NCI-H524 (cell line): ENCODE measurements around the gene ANKRD13B.

Experiments used
- DNase-seq, 2 experiments: peaks; one replicate each; lab custom pipeline; 2025; lab: John Stamatoyannopoulos, UW

Gene ANKRD13B

DNA sequence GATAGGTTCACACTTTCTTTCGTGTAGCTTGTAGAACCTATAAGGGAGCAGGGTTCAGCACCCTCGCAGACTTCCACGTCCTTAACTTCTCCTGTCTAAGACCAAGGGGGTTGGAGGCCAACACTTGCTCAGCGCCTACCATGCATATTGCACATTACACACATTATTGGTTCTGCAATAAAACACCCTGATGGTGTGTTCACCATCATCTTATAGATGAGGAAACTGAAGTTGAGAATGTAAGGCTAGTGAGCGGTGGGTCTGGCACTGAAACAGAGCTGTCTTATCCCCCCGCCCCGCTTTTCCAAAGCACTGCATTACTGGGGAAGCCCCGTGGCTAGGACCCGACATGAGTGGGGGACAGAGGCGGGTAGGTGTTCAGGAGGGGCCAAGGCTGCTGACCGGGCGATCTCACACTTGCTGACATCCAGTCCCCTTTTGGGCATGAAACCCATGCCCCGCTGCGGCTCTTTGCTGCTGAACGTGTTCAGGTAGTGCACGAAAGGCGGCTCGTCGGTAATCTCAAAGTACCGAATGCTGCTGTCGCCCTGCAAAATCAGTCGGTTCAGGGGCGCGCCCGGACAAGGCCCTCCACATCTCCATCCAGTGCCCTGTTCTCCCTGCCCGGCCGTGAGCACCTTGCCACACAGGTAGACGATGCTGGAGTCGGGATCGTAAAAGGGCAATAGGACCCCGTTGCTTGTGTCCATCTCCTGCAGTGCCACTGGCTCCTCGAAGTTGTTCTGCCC is 23.5 kb downstream of the ANKRD13B start:
- DNase-seq, result no peak

DNA sequence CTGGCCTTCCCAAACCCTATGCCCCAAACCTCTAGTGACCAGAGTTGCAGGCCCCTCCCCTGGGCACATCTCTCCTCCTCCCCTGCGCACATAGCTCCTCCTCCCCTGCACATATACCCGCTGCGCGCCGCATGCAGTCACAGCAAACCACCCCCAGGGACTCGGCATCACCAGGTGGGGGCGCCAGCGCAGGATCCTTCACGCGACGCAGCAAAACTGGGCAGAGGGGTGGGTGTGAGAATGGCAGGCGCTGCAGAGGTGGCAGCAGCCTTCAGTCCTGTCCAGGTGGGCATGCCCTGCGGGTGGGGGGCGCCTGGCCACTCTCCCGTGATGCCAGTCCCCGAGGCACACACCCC is 24.2 kb downstream of the ANKRD13B start:
- DNase-seq, result peak; percentile 67 to 91

DNA sequence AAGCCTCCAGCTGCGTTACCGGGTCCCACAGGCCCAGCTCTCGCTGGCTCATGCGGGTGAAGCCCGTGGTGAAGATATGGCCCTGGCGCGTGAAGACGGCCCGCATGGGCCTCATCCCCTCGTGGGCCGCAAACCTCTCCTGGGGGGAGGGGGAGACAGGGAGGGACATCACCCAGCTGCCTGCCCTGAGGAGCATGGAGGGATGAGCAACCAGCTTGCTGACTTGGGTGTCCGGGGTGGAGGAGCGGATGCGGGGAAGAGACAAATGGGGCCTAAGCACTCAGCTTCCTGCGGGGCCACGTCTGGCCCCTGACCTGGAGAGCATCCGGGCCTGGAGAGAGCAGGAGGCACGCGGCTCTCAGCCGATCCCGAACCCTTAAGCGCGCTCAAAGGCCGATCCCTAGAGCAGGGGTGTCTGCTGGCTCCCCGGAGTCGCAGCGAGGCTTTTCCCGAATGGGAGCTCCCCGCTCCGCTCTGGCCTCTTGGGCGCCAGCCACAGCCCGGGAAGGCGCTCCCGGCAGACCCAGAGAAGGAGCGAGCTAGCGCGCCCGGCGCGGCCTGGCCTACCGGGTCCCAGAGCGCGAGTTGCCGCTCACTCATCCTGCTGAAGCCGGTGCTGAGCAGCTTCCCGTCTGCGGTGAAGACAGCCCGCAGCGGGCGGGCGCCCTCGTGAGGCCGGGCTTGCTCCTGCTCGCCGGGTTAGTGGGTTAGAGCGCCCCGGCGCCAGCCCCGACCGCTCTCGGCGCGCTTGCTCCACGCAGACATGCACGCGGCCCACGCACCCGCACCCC is 24.7 kb downstream of the ANKRD13B start:
- DNase-seq, result peak; percentile 46 to 76

DNA sequence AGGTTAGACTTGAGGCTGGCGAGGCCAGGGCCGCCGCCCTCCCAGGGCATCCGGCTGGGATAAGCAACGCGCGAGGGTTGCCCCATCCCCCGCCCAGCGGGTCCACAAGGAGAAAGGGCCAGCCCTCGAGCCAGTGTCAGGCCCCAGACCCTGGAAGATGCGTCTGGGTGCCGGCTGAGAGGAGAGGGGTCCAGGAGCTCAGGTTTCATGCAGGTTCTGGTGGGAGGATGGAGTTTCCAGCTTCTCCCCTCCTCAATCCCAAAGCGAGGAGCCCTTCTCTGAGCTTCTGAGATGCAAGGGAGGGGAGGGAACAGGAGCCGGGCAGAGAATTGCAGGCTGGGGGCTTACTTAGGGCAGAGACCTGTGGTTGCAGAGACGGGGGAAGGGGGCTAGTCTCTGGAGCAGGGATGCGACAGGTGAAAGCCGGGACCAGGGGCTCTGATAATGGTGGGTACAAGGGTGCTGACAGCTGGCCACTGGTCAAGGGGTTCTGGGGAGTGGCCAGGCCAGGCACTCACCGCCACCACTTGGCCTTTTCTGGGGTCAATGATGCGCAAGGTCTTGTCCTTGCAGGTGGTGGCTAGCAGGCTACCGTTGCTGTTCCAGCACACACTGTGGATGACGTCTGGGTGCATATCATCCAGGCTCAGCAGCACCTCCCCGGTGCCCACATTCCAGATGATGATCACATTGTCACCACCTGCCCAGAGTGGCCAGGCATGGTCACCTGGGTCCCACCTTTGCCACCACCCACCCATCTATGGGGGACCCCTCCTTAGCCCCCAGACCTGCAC is 25.5 kb downstream of the ANKRD13B start:
- no peak for DNase-seq

DNA sequence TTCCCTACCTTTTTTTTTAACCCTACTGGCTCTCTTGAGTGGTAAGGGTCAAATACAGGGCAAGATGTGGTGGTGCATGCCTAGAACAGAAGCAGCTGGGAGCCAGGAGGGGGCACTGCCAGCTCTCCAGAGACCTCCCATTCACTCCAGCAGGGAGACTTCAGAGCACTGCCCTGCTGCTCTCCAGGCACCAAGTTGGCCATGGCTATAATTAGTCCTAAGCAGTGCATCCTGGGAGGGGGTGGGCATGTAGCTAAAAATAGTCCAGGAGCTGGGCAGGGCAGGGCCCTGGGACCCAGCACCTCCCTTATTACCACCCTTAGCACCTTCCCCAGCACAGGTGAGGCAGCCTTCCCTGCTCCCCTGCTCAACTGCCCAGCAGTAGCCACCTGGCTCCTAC is 26.3 kb downstream of the ANKRD13B start:
- peak; percentile 46 to 66 for DNase-seq

DNA sequence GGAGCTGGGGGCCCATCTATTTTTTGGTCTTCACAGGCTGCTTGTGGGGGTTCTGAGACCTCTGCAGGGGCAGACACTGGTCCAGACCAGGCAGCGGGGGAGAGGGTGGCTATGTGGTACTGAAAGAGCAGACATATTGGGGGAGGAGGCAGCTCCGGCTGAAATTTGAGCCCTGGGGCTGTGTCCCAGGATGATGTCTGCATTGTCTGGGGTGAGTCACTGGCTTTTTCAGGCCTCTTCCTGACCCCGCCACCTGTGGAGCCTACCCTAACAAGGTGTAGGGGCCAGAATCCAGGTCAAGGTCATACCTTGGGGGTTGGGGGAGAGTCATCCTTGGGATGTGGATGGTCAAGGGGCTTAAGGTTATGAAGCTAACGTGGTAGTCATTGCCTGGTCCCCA is 27.3 kb downstream of the ANKRD13B start:
- no peak for DNase-seq

DNA sequence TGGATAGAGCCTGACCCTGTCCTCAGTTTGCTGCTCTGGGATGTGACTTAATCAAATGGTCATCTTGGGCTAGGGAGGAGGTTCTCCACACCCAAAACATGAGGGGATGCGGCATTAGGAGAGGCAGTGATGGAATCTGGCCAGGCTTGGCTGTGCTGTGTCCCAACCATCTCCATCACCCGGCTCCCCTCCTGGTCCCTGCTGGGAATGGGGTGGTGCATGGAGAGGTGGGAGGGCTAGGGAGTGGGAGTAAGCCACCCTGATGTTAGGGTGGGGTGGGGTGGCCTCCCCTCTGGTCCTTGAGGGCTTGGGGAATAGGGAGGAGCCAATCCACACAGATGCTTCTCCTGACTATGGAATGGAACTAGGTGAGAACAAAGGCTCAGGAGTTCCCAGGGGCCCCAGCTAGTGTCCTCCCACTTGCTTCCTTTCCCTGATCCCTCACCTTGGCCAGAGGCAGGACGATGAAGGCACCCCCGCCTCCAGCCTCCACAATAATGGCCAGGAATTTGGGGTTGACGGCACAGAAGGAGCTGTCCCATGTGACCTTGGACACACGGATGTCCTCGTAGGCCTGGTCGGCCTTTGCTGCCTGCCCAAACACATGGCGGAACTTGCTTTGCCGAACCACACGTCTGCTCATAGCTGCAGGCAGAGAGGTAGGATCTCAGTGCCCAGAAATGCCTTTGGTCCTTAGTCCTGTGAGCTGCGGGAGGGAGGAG is 28.0 kb downstream of the ANKRD13B start:
- no peak for DNase-seq

DNA sequence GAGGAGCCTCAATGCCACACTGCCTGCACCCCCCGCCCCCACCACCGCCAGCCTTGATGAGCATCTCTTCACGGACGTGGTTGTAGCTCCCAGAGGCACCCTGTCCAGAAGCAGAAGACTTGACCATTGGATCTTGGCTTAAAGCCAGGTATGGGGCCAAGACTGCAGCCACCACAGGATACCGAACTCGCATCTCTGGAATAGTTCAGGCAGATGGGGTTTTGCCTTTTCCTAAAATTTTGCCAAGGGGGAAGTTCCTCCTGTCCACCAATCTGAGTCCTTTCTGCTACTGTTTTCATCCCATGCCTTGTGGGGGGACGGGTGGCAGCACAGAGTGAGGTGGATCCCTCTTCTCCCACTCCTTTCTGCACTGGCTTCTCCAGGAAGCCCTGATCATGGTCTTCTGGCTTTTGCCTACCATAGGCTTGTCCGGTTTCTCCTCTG is 28.8 kb downstream of the ANKRD13B start:
- no peak for DNase-seq

DNA sequence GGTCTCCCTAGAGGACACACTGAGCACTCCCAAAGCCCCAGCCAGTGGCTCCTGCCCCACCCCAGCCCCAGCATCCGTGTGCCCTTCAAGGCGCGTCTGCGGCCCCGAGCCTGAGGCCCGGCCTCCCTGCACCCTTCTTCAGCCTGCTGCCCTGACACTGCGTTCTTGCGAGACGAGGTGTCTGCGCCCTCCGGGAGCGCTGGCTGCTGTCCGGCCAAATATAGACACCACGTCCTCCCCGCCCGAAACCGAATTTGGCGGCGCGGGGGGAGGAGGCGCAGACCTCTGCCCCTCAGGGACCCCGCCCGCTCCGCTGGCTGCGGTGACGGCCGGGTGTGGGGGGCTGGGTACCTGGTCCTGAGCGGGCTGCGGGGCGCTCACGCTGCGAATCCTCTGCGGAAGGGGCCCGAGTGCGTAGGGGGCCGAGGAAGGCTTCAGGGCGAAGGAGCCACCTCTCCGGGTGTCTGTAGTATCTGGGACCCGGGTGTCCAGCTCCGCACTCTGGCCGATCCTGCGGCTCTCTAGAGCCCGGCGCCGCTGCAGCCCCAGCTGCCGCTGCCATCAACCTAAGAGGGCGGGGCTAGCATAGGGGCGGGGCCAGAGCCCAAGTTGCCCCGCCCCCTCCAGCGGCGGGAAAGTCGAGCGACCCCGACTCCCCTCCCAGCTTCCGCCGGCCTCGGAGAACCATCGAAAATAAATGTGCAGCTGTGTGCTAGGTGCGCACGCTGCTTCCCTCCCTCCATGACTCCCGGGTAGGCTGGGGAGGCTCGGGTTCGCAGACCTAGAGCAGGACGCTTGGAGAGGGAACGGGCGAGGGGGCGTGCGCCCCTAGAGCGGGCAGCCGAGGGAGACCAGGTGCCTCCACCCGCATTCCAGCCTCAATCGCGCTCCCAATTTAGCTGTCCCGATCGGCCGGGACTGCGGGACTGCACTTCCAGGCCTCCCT is 29.7 kb downstream of the ANKRD13B start, which contains the start of gene CORO6:
Gene CORO6 (minus strand): TSS at position 576 of the 946 bp plus-strand sequence. CDS start 1,491 bp downstream, outside the sequence.
- DNase-seq, result peak; percentile 43 to 57

DNA sequence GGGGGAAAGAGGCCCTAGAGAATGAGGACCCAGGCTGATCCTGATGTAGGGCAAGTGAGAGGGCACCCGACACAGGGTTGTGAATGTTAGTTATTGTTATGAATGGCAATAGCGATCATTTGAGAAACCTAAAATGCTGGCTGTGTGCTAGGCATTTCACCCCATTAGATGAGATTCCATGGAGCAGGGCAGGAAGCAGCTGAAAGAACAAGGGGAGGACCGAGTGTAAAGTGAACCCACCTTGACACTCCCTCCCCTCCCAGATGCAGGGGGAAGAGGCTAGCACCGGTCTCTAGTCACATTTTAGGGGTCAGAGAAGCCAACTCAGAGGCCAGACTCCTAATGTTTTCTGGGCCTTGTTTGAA is 30.3 kb downstream of the ANKRD13B start:
- DNase-seq, result no peak

DNA sequence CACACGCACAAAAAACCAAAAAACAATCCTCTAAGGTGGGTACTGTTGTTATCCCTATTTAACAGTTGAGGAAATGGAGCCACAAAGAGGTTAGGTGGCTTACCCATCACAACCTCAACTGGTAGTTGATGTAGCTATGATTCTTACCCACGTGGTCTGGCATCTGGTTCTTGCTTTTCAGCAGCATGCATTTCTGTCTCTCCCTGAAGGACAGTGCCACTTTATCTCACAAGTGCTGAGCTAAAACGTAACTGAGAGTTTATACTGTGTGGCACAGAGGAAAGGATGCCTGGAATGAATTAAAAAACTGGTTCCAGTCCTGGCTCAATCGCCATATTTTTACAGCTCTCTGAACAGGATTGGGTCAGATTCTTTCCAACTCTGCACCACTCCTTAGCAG is 31.7 kb downstream of the ANKRD13B start:
- no peak for DNase-seq

DNA sequence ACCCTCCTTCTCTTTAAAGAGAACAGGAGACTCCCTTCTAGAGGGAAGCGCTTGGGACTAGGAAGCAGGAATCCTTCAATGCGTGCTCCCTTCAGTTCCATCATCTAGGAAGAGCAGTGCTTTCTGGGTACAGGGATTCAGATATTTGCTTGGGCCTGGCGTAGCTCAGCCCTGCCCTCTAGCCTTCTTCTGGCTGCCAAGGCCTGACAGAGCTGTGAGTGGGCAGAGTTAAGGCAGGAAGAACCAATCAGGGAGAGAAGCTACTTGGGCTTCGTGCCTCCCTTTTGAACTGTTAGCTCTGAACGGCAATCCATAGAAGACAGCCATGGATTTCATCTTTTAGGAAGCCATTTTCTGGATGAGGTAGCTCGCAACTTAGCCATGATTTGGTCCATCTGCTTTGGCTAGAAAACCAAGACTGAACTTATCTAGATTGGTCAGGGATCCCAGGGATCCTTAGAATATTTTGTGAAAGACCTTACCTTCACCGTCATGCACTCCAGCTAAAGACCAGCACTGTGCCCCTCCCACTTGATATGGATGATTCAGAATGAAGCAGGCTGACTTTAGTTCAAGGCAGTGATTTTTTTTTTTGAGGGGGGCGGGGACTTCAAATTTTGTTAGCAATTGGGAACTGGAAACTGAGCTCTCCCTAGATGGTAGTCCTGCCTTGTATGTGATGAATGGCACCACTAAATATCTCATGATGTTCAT is 32.3 kb downstream of the ANKRD13B start:
- peak in 1 of 2 experiments; percentile 39 for DNase-seq

DNA sequence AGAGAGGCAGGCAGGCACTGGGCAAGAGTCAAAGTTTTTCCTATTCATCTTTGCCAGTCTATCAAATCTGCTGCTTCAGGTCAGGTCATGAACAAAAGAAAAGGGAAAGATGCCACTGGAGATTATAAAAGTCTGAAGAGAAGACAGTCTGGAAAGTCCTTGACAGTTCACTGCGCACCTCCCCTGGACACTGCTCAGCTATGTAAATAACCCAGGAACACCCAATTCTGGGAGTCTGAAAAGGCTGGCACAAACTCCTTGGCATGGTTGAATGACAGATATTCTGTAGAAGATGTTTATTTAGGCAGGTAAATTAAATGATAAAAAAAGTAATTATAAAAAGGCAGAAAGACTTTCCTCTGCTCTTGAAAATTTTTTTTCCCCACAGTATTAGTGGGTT is 35.0 kb downstream of the ANKRD13B start:
- DNase-seq, result no peak

DNA sequence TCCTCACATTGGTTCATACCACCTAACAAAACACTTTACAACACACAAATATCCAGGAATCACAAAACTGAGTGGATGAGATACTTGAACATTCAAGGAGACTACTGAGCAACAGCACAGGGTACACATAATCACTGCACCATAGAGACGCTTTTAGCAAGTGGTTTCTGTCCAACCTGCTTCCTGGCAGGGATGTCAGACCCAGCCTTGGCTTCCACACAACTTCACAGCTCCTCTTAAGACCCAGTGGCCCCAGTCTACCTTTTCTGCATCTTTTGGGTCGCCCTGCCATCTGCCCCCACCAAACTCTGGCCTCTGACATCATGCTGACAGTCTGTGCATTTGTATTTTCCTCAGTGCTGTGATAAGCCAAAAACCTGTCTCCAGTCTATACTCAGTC is 35.7 kb downstream of the ANKRD13B start:
- DNase-seq, result no peak

DNA sequence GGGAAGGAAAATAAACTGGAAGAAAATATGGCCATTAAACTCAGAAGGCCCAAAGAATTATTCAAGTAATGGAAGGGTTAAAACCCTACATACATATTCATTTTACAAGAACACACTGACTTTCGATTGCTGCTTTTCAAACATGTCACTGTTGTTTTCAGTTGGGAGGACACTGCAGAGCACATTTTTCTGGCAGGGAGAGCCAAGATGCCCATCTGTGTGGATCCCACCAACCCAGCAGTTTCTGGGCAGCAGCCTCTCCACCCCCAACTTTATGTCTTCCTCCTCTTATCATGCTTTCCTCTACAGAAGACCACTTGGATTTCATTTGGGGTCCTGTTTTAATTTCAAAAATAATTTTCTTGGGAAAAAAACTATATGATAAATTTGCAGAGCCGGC is 36.9 kb downstream of the ANKRD13B start:
- DNase-seq, result no peak

DNA sequence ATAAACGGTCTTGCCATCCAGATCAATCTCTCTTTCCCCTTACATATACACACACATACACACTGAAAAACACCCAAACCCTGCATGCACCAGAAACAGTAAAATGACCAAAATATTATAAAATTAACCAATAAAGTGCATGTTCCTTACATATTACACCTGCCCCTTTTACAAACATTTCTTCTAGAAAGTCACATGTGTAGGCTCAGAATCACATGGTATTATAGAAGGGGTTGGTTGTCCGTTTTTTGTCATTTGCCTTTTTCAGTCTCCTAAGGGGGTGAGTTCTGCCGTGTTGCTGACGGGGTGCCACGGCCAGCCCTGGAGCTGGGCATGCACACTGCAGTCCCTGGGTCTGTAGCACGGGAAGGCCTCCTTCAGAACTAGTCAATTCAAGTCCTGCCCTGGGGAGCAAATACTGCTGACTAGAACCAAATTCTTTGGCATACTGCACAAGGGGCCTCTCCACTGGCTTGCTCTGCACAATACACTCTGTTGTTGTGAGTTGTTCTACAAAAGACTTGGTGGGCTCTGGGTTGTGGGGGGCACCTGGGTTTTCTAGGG is 37.8 kb downstream of the ANKRD13B start:
- no peak for DNase-seq

DNA sequence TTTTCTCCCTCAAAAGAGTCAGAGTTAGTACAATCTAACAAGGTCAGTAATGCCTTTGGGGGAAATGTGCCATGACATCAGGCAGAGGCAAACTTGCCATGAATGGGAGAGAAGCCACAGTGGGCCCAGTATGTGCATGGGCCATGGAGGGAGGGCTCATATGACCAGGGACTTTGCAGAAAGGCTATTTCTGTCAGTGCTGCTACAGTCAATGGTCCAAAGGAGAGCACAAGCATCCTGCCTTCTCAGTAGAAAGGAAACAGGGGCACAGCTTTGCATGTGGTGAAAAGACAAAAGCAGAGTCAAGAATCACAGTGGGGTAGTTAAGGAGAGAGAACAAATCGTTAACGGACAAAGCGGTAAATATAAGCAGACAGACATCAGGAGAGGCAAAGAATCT is 41.0 kb downstream of the ANKRD13B start:
- DNase-seq, result no peak

DNA sequence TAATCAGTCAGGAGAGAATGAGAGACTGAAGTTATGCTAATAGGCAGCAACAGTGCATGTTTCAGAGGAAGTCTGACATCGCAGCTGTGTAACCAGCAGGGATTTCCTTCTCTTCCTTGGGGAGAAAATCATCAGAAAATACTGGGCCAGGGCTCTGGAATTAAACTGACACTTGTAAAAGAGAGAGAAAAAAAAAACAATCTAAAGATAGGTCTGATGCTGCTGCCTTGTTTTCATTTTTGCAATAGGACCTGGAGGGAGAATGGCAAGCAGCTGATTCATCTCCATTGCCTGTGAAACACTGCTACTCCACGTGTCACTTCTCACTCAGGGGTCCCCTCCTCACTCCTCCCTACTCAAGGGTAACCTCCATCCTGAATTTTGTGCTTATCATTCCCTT is 47.5 kb downstream of the ANKRD13B start:
- DNase-seq, result no peak

DNA sequence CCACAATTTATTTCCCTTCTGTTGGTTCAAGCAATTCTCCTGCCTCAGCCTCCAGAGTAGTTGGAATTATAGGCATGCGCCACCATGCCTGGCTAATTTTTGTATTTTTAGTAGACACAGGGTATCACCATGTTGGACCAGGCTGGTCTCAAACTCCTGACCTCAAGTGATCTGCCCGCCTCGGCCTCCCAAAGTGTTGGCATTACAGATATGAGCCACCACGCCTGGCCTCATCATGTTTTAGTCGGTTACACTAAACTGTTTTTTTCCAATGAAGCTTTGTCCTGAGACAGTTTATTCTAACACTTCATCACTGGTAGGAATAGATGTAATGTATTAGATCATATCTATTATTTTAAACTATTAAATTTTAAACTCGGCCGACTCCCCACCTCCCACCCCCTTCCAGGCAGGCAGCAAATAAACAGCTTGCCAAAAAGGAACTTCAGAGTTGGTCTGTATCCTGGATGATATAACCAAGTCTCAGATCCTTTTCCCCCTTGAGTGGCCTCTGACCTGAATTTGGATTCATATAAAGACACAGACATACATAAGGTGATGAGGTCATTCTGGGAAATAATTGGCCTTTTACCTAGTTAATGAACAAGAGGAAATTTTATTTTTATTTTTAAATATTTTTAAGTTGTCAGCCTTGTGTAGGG is 48.2 kb downstream of the ANKRD13B start:
- no peak for DNase-seq
